Measurements from ENCODE around the gene TGFB3.

TGFB3 gene

DNA sequence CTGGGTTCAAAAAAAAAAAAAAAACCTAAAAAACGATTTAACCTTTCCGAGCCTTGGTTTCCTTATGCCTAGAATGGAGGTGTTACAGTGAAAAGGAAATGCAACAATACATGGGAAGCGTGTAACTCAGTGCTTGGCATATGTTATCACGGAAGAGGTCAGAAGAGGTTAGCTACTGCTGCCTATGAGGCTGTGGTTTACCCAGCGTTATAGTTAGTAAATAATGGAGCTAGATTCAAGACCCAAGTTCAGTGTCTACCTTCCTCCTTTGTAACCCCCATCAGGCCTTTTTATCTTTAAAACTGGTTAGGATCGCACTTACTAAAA is 4.6 kb upstream of the TGFB3 start:
- DNase-seq = no peak

GRCh38 chr14:75985618-75986438 is 4.0 kb upstream of the TGFB3 start, which contains the start of gene IFT43:
Gene IFT43, plus strand, starts transcription at chr14:75985763. Its CDS starts 24 bp downstream, at chr14:75985787.
- DNase-seq = peak; percentile 80 to 84

- DNase-seq = no peak
Observed at GRCh38 chr14:75984674-75985073, 2.9 kb upstream of the TGFB3 start.

GRCh38 chr14:75983019-75983358 is 1.2 kb upstream of the TGFB3 start:
- no peak for DNase-seq

DNA sequence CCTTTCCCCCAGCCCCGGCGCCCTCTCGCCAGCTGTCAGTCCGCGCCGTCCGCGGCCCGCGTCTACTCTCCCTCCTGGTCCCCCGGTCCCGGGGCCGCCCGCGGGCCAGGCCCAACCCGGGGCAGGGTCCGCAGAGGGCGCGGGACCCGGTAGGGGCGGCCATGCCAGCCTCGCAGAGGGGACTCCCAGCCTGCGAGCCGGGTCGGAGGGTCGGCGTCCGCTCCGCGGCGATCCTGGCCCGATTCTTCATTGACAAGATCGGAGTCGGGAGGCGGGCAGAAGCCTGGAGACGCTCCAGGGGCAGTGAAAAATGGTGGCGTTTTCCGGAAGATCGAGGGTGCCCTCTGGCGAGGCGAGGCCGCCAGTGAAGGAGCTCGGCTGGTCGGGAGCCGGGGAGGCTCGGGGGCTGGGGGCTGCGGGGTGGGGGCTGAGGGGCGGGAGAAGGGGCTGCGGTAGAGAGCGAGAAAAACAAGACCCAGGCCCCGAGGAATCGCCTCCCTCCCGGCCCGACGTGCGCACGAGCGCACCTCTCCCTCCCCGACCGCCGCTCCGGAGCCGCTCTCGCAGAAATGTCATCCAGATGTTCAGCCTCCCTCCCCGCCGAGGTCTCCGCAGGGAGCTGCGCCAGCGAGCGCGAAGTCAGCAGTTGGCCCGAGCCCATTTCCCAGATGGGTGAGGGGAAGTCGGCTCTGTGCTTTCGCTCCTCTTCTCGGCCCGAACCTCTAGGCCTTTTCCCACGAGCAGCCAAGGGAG is 647 bp upstream of the TGFB3 start:
- peak; percentile 80 to 85 for DNase-seq

DNA sequence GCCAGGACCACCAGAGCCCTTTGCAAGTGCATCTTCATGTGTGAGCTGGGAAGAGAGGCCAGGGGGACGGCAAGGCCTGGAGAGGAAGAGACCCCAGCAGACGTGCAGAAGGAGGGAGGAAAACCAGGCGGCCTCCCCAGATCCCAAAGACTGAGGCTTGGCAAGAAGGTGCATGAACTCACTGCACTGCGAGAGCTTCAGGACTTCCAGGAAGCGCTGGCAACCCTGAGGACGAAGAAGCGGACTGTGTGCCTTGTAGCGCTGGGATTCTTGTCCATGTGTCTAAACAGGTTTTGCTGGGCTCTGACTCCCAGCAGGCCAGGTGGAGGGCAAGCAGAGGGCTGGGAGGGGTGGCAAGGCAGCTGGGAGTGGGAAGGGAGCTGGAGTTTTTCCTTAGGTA is 939 bp downstream of the TGFB3 start:
- no peak for DNase-seq

DNA sequence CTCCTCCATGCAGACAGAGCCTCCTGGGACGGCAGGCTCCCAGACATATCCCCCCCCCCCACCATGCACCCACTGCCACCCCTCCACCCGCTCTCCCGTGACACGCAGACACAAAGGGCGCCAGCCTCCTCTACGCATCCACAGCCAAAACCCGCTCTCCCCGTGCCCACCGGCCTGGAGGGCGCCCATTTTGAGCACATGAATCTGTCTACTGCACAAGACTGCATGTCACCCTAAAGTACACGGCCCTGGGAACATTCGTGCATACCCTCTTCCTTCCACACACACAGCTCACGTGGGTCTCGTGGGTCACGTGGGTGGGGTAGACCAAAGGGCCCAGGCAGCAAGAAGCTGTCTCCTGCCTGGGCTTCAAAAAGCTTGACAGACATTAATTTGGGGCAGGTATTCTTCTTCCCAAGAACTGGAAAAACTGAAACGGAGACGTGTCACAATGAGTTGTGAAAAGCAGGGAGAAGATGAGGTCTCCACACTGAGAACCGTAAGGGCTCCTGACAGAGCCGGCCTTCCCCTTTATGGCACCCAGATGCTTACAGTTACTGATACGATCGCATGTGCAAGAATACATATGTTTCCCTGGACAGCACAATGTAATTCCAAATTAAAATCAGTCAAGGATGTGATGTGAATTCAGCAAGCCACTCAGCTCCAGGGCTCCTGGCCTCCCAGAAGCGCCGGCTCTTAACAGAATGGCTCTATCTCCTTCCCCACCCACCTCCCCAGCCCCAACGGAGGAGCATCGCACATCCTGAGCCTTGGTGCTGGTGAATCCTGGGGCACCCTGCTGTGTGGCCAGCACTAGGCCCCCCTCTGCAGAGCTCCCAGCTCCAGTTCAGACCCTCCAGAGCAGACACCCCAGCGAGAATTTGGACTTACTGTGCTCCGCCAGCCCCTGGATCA is 1.9 kb downstream of the TGFB3 start:
- peak in 1 of 2 donors; percentile 61 for DNase-seq

GRCh38 chr14:75979071-75979571 is 2.7 kb downstream of the TGFB3 start:
- DNase-seq = peak in 1 of 2 donors; percentile 30

GRCh38 chr14:75978249-75978731 is 3.5 kb downstream of the TGFB3 start:
- no peak for DNase-seq

GRCh38 chr14:75977582-75977943 is 4.2 kb downstream of the TGFB3 start:
- no peak for DNase-seq

- no peak for DNase-seq
Observed at GRCh38 chr14:75976826-75977581, 4.8 kb downstream of the TGFB3 start.

DNA sequence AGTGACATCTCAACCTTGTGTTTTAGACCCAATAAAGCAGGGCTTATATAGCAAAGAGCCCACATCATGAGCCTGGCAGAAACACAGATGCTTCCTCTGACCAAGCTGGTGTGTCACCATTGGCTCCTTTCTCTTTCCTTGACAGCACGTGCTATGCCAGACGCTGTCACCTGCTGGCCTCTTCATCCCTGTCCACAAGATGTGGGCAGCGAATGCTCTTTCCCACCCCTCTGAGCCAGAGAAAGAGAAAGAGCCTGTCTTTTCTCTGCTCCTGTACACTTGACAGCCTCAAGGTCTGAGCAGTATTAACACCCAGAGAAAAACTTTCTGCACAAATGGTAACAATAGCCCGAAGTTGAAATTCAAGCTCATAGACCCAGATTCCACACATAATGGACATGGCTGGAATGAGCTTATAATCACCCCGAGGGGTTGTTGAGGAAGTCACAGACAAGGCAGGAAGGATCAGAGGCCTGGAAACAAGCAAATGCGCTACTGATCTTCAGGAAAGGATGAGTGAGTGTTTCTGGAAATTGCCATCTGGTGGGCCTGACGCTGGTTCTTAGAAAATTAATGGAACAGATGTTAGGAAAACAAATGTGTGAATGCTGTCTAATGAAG is 8.9 kb downstream of the TGFB3 start:
- DNase-seq = no peak

DNA sequence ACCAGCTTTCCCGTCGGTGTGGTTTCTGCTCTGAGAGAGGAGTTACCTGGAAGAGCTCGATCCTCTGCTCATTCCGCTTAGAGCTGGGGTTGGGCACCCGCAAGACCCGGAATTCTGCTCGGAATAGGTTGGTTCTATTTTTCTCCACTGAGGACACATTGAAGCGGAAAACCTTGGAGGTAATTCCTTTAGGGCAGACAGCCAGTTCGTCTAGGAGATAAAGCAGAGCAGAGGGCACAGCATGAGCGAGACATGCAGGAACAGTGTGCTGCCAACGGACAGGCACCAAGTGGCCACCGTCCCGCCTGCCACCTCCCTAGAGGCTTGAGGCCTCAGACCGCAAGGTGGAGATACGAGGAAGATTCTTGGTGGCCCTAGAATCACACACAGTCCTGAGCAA is 10.3 kb downstream of the TGFB3 start:
- DNase-seq = no peak

DNA sequence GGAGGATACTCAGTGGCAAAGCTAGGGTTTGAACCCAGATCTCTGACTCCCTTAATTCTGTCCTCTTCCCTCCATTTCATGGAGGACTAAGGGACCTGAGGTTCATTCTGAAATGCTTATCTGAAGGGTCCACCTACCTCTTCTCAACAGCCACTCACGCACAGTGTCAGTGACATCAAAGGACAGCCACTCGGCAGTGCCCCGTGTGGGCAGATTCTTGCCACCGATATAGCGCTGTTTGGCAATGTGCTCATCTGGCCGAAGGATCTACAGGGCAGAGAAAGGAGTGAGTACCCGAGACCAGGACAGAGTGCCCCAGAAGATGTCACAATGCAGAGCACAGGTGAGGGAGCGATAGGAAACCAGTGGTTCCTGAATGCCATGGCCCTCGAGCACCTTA is 10.8 kb downstream of the TGFB3 start:
- DNase-seq = no peak

GRCh38 chr14:75969891-75970290 is 11.9 kb downstream of the TGFB3 start:
- no peak for DNase-seq

DNA sequence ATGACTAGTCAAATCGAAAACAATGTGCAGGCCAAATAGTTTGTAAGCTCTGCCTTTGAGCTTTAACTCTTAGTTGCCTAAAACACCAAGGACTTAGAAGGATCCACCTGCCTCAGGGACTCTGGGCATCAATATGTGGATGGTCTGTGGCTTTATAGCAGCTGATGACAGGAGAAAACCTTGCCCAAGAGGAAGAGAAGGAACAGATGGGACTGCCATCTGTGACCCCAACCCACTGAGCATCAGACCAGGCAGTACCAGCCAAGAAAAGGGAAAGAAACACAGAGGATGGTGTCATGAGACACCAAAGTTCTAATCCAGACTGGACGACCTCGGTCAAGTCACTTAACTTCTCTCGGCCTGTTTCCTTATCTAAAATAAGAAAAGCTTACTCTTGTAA is 12.7 kb downstream of the TGFB3 start:
- DNase-seq = no peak

DNA sequence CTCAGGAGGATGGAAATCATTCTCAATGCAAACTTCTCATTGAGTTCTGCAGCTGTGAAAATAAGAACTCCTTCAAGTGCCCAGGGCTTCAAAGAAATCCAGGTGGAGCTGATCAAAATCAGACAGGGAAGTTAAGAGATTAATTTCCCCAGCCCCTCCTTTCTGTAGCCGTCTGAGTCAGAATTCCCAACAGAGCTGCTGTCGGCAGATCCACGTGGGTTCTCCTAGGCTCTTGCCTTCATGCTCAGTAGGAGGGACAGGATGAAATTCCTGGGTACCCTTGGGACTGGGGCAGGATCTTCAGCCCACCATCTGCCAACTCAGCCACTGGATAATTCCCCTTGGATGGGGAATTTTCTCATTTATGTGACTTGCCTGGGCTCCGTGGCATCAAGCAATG is 13.3 kb downstream of the TGFB3 start:
- DNase-seq = no peak

DNA sequence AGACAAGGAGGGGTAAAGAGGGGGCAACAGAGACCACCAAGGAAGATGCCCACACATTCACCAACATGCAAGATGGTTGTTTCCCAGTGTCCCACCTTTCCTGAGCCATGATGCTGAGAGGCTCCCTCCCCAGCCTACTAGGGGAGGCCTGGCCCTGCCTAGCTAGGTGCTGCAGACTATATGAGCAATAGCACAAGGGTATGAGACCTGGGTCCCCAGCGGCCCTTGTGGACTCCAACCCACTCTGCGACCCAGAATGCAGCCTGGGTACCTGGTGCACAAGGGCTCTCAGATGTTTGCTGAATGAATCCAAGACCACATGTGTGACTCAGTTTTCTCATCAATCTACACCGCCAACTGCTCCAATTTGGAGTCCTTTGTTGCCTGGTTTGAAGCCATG is 13.9 kb downstream of the TGFB3 start:
- no peak for DNase-seq

- DNase-seq = no peak
Observed at GRCh38 chr14:75961662-75962061, 20.1 kb downstream of the TGFB3 start.

GRCh38 chr14:75960231-75960630 is 21.6 kb downstream of the TGFB3 start:
- DNase-seq = no peak

DNA sequence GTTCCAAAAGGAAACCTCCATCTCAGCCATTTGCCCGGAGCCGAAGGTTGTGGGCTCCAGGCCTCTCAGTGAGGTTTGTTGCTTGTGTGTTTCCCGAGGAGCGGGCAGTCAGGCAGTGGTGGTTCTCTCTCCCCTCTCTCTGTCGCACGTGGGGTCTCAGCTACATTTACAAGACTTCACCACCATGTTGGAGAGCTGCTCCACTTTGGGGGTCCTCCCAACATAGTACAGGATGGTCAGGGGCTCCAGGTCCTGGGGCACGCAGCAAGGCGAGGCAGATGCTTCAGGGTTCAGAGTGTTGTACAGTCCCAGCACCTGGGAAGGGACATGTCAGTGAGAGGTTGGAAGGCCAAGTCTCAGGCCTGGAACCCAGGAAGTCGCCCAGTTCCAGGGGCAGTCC is 22.8 kb downstream of the TGFB3 start:
- no peak for DNase-seq

DNA sequence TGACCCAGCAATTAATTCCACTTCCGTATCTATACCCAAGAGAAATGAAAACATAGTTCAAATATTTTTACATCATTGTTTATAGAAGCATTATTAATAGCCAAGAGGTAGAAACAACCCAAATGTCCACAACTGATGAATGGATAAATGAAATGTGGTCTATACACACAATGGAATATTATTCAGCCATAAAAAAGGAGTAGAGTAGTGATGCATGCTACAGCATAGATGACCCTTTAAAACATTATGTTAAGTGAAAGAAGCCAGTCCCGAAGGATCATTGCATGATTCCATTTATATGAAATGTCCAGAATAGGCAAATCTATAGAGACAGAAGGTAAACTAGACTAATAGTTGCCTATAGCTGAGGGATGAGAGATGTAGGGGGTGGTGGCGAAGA is 29.3 kb downstream of the TGFB3 start:
- no peak for DNase-seq
